Coronary artery (tissue), 2 donors: Measurements from ENCODE around the gene TPO.

Experiments used
- DNase-seq: peaks from one replicate; pipeline ENCODE4 v3.0.0-alpha.2; 2017; ENCODE audit warnings: low spot score
- H3K27ac ChIP-seq, 2 donors: fragments of 200-600 bp; sonication (generic); one replicate each; pipeline ENCODE4 v1.5.1; 2016 to 2019
- H3K4me3 ChIP-seq: fragments of 200-600 bp; sonication (generic); 2 replicates; pipeline ENCODE4 v1.5.1; 2016; ENCODE audit warnings: mild to moderate bottlenecking, moderate library complexity
- CTCF ChIP-seq: fragments of 200-600 bp; sonication (generic); IDR thresholded peaks from one replicate; pipeline ENCODE4 v1.5.1; 2019; ENCODE audit warnings: antibody characterized with exemption

The TPO gene

GRCh38 chr2:1509271-1510065 lies 96.2 kb downstream of the TPO start:
- Histone ChIP-seq H3K4me3 (no peak overlapping the region), H3K27ac (no peak overlapping the region)
- no peak for DNase-seq
- TF ChIP-seq CTCF: no peak

GRCh38 chr2:1510176-1510575 lies 96.9 kb downstream of the TPO start:
- no peak for TF ChIP-seq CTCF
- Histone ChIP-seq H3K4me3 (no peak overlapping the region), H3K27ac (no peak overlapping the region)
- DNase-seq: no peak

- TF ChIP-seq CTCF: no peak
- Histone ChIP-seq H3K4me3 (no peak overlapping the region), H3K27ac (no peak overlapping the region)
- no peak for DNase-seq
Observed at GRCh38 chr2:1511455-1511854, 98.2 kb downstream of the TPO start.

DNA sequence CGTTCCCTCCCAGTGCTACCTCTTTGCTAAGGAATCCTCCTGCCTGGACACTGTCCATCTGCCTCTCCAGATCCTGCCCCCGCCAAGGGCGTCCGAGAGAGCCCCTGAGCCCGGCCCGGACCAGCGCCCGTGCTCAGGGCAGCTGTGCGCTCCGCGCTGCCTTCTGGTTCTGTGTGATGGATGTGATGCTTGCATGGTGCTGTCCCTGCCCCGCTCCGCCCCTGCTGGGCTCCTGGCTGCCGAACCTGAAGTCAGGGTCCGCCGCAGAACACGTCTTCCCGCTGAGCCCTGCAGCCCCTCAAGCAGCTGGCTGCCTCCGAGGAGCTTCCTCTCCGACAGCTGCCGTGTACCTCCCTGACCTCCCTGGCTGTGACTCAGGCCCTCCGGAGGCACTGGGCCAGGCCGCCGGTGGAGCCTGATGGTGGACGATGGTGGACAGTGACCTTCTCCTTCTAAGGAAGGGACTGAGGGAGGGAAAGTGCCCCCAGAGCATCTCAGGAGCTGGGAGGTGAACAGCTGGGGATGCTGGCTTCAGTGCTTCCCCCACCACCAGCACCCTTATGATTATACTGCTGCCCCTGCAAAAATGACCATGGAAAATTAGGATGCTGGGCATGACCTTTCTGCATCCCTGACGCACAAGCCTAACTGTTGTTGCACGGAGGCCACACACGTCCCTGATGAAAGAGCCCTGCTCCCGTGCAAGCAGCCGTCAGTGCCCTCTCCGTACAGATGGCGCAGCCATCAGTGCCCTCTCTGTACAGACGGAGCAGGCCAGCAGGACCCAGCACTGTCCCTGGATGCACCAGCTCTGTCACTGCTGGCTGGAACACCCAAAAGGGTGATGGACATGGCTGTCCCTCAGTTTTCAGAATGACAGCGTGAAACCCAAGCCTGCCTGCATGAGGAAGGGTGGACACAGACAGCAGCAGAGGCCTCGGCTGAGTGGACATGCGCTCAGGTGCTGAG lies 99.3 kb downstream of the TPO start:
- no peak overlapping the region for H3K27ac ChIP-seq
- no peak overlapping the region for H3K4me3 ChIP-seq
- TF ChIP-seq CTCF: no peak
- DNase-seq: no peak

DNA sequence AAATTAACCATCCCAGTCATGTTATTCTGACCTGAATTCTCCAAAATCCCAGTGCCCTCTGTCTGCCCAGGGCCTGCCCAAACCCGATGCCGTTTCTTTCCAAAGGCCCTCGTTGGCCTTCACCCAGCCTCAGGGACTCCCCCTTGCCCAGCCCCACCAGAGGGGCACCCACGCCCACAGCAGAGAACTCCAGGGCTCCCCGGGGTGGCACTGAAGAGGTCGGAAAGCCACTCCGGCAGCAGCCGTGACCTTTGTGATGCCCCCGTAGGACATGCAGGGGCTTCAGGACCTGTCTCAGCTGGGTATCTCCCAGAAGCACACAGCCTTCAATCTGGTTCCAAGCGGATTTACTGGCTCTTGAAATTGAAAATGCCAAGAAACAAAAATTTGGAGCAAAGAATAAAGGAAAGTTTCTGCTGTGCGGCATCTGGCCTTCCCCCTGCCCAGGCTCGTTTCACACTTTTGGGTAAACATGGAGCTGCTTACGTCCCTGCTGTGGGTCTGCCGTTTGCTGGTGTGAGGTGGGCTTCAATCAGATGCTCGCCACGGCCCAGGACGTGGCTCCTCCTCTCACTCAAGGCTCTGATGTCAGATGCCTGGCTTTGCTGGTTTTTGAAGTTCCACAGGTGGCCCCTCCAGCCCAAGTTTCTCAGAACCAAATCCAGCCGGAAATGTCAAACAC lies 101.3 kb downstream of the TPO start:
- Histone ChIP-seq H3K4me3 (no peak overlapping the region), H3K27ac (no peak overlapping the region)
- DNase-seq: no peak
- no peak for TF ChIP-seq CTCF

DNA sequence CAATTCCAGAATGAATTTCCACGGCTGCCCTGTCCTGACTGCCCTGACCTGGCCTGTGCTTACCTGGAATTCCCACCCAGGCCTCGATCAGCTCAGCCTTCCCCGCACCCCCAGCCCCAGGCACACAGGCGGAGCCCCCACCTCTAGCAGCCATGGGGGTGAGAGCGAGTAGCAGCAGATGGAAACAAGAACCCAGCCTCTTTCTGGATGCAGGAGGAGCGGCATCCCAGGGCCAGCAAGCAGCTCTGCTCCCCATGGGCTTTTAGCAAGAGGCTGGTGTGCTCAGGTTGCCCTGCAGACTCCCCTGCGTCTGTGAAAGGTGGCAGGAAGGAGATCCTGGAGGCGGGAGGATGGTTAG lies 101.8 kb downstream of the TPO start:
- no peak overlapping the region for H3K27ac ChIP-seq
- no peak overlapping the region for H3K4me3 ChIP-seq
- no peak for TF ChIP-seq CTCF
- DNase-seq: no peak
